ENCODE data around the gene COG1. TPM values are rescaled to one million over a fixed set of nuclear protein-coding genes. Genes with fewer than 3 reads are reported as not detected.

The COG1 gene
- total RNA-seq, 1 experiment from 2014 or later: 24.1 TPM

GRCh38 chr17:73187203-73187769, 5.6 kb upstream of the COG1 start:
- Histone ChIP-seq H3K9me2 (replicated peaks; ENCODE audit: low read length) (no peaks in the 10 kb centered on the region), H3K9me3 (ENCODE audit: low read length) (no peaks in the 10 kb centered on the region), H3K79me2 (ENCODE audit: low read length) (peaks cover 5% of the 10 kb centered on the region), H4K20me1 (ENCODE audit: low read length) (no peaks in the 10 kb centered on the region), H3K27me3 (ENCODE audit: low read length) (no peaks in the 10 kb centered on the region), H3F3A (ENCODE audit: low read length, unreplicated experiment) (no peaks in the 10 kb centered on the region), H3K4me2 (ENCODE audit: low read length) (no peak overlapping the region), H3K4me3 (ENCODE audit: low read length) (no peak overlapping the region), H2AFZ (ENCODE audit: low read length) (no peak overlapping the region), H3K9ac (ENCODE audit: low read length) (no peak overlapping the region), H3K27ac (ENCODE audit: low read length) (no peak overlapping the region), H3K36me3 (ENCODE audit: low read depth, low read length) (no peaks in the 10 kb centered on the region), H3K4me1 (ENCODE audit: insufficient read depth, low read length) (peaks cover 7% of the 10 kb centered on the region)
- TF ChIP-seq, protein P1, sequence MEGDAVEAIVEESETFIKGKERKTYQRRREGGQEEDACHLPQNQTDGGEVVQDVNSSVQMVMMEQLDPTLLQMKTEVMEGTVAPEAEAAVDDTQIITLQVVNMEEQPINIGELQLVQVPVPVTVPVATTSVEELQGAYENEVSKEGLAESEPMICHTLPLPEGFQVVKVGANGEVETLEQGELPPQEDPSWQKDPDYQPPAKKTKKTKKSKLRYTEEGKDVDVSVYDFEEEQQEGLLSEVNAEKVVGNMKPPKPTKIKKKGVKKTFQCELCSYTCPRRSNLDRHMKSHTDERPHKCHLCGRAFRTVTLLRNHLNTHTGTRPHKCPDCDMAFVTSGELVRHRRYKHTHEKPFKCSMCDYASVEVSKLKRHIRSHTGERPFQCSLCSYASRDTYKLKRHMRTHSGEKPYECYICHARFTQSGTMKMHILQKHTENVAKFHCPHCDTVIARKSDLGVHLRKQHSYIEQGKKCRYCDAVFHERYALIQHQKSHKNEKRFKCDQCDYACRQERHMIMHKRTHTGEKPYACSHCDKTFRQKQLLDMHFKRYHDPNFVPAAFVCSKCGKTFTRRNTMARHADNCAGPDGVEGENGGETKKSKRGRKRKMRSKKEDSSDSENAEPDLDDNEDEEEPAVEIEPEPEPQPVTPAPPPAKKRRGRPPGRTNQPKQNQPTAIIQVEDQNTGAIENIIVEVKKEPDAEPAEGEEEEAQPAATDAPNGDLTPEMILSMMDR (conservative IDR thresholded peaks at IDR 0.05; ENCODE audit: low read depth, low read length): no peak
- TF ChIP-seq EZH2phosphoT487 (IDR thresholded peaks at IDR 0.05; ENCODE audit: borderline replicate concordance, low read length) (no peak), EZH2 (IDR thresholded peaks at IDR 0.05; ENCODE audit: low read length, unreplicated experiment) (no peak)
- no TSS peak for BruUV-seq (replicated peaks)
- CTCF ChIA-PET: no interaction called here
- DNase-seq (no peak), ATAC-seq (no peak; the same call in 1 of the 2 replicates)
- POLR2A ChIA-PET (ENCODE audit: unreplicated experiment): no interaction called here
- intact Hi-C loops (cut with micrococcal nuclease): no loop called here

GRCh38 chr17:73188011-73188410, 4.8 kb upstream of the COG1 start:
- no TSS peak for BruUV-seq (replicated peaks)
- H3K4me2 ChIP-seq (ENCODE audit: low read length): no peak overlapping the region
- peaks cover 6% of the 10 kb centered on the region for H3K79me2 ChIP-seq (ENCODE audit: low read length)
- POLR2A ChIA-PET (ENCODE audit: unreplicated experiment): no interaction called here
- peaks cover 7% of the 10 kb centered on the region for H3K4me1 ChIP-seq (ENCODE audit: insufficient read depth, low read length)
- CTCF ChIA-PET: interaction anchor here (1.7 to 2.5 kb wide), 2 partner anchors 32 to 460 kb away, joined by 18 to 54 read pairs; no protein-coding TSS in a partner anchor
- H3K9me2 ChIP-seq (replicated peaks; ENCODE audit: low read length): no peaks in the 10 kb centered on the region
- no peak for ATAC-seq
- intact Hi-C loops (cut with micrococcal nuclease): no loop called here
- H3K9me3 ChIP-seq (ENCODE audit: low read length): no peaks in the 10 kb centered on the region
- H3K4me3 ChIP-seq (ENCODE audit: low read length): no peak overlapping the region
- H2AFZ ChIP-seq (ENCODE audit: low read length): no peak overlapping the region
- TF ChIP-seq EZH2phosphoT487 (IDR thresholded peaks at IDR 0.05; ENCODE audit: borderline replicate concordance, low read length): no peak
- TF ChIP-seq, protein P1 (conservative IDR thresholded peaks at IDR 0.05; ENCODE audit: low read depth, low read length): no peak
- TF ChIP-seq EZH2 (IDR thresholded peaks at IDR 0.05; ENCODE audit: low read length, unreplicated experiment): no peak
- no peak for DNase-seq
- no peaks in the 10 kb centered on the region for H3K36me3 ChIP-seq (ENCODE audit: low read depth, low read length)
- H4K20me1 ChIP-seq (ENCODE audit: low read length): no peaks in the 10 kb centered on the region
- H3K27me3 ChIP-seq (ENCODE audit: low read length): no peaks in the 10 kb centered on the region
- no peak overlapping the region for H3K9ac ChIP-seq (ENCODE audit: low read length)
- H3K27ac ChIP-seq (ENCODE audit: low read length): no peak overlapping the region
- H3F3A ChIP-seq (ENCODE audit: low read length, unreplicated experiment): no peaks in the 10 kb centered on the region

- no peak overlapping the region for H3K27ac ChIP-seq (ENCODE audit: low read length)
- H3K9me2 ChIP-seq (replicated peaks; ENCODE audit: low read length): no peaks in the 10 kb centered on the region
- H3F3A ChIP-seq (ENCODE audit: low read length, unreplicated experiment): no peaks in the 10 kb centered on the region
- TF ChIP-seq EZH2phosphoT487 (IDR thresholded peaks at IDR 0.05; ENCODE audit: borderline replicate concordance, low read length): no peak
- TF ChIP-seq, protein P1 (conservative IDR thresholded peaks at IDR 0.05; ENCODE audit: low read depth, low read length): peak; percentile 86
- ChIA-PET POLR2A (ENCODE audit: unreplicated experiment) (interaction anchor here (0.6 kb wide), 1 partner anchor 184 kb away, joined by 3 read pairs; no protein-coding TSS in a partner anchor), CTCF (interaction anchor here (0.6 to 2.5 kb wide), 12 partner anchors 33 to 1688 kb away, joined by 3 to 54 read pairs (median 5); no protein-coding TSS in a partner anchor)
- H3K9me3 ChIP-seq (ENCODE audit: low read length): no peaks in the 10 kb centered on the region
- H3K4me1 ChIP-seq (ENCODE audit: insufficient read depth, low read length): peaks cover 9% of the 10 kb centered on the region
- DNase-seq (peak; percentile 78), ATAC-seq (peak; percentile 39)
- no peak overlapping the region for H3K9ac ChIP-seq (ENCODE audit: low read length)
- H3K79me2 ChIP-seq (ENCODE audit: low read length): peaks cover 17% of the 10 kb centered on the region
- H4K20me1 ChIP-seq (ENCODE audit: low read length): no peaks in the 10 kb centered on the region
- no peaks in the 10 kb centered on the region for H3K36me3 ChIP-seq (ENCODE audit: low read depth, low read length)
- BruUV-seq (replicated peaks): no TSS peak
- no peak overlapping the region for H3K4me3 ChIP-seq (ENCODE audit: low read length)
- intact Hi-C loops (cut with micrococcal nuclease): loop anchor here (1.0 to 5.0 kb wide), 7 partner anchors 65 to 632 kb away; partner anchors contain the start of gene CDC42EP4
- H3K27me3 ChIP-seq (ENCODE audit: low read length): no peaks in the 10 kb centered on the region
- H2AFZ ChIP-seq (ENCODE audit: low read length): no peak overlapping the region
- H3K4me2 ChIP-seq (ENCODE audit: low read length): no peak overlapping the region
Observed at GRCh38 chr17:73189417-73190099, 3.3 kb upstream of the COG1 start.
